Measurements from ENCODE around the gene KIAA0586.
"Not testable (repeated sequence)": the region's sequence is repeated elsewhere in the genome, so short reads cannot be mapped to it uniquely, and the experiment has no call there.

Gene KIAA0586

GRCh38 chr14:58464652-58465051 lies 37.1 kb downstream of the KIAA0586 start:
- no peak for DNase-seq (ENCODE audit: low spot score)

- peak; percentile 31 for DNase-seq (ENCODE audit: low spot score)
These were observed 37.9 kb downstream of the KIAA0586 start for GRCh38 chr14:58465421-58465820.

- DNase-seq (ENCODE audit: low spot score) = no peak
These were observed 38.9 kb downstream of the KIAA0586 start for GRCh38 chr14:58466459-58466858.

- DNase-seq (ENCODE audit: low spot score) = no peak
These were observed 40.1 kb downstream of the KIAA0586 start for GRCh38 chr14:58467575-58467974.

GRCh38 chr14:58469309-58469708 lies 41.8 kb downstream of the KIAA0586 start:
- no peak for DNase-seq (ENCODE audit: low spot score)

GRCh38 chr14:58476320-58476719 lies 48.8 kb downstream of the KIAA0586 start:
- no peak for DNase-seq (ENCODE audit: low spot score)

- no peak for DNase-seq (ENCODE audit: low spot score)
These were observed 50.1 kb downstream of the KIAA0586 start for GRCh38 chr14:58477653-58478052.

GRCh38 chr14:58478329-58478728 lies 50.8 kb downstream of the KIAA0586 start:
- DNase-seq (ENCODE audit: low spot score) = not testable (repeated sequence)

- no peak for DNase-seq (ENCODE audit: low spot score)
These were observed 52.5 kb downstream of the KIAA0586 start for GRCh38 chr14:58479975-58480374.

GRCh38 chr14:58484176-58484575 lies 56.7 kb downstream of the KIAA0586 start:
- DNase-seq (ENCODE audit: low spot score) = no peak

- no peak for DNase-seq (ENCODE audit: low spot score)
These were observed 61.0 kb downstream of the KIAA0586 start for GRCh38 chr14:58488550-58488949.

- no peak for DNase-seq (ENCODE audit: low spot score)
These were observed 64.1 kb downstream of the KIAA0586 start for GRCh38 chr14:58491593-58491992.

GRCh38 chr14:58492044-58492443 lies 64.5 kb downstream of the KIAA0586 start:
- DNase-seq (ENCODE audit: low spot score) = no peak

- peak; percentile 85 for DNase-seq (ENCODE audit: low spot score)
These were observed 73.8 kb downstream of the KIAA0586 start for GRCh38 chr14:58501214-58501816.

GRCh38 chr14:58513272-58513671 lies 85.8 kb downstream of the KIAA0586 start:
- DNase-seq (ENCODE audit: low spot score) = no peak

- DNase-seq (ENCODE audit: low spot score) = no peak
These were observed 90.1 kb downstream of the KIAA0586 start for GRCh38 chr14:58517592-58517991.

GRCh38 chr14:58525691-58526090 lies 98.2 kb downstream of the KIAA0586 start:
- not testable (repeated sequence) for DNase-seq (ENCODE audit: low spot score)

GRCh38 chr14:58533446-58533845 lies 105.9 kb downstream of the KIAA0586 start:
- DNase-seq (ENCODE audit: low spot score) = no peak

- DNase-seq (ENCODE audit: low spot score) = no peak
These were observed 107.5 kb downstream of the KIAA0586 start for GRCh38 chr14:58535044-58535443.

GRCh38 chr14:58537004-58537403 lies 109.5 kb downstream of the KIAA0586 start:
- no peak for DNase-seq (ENCODE audit: low spot score)

GRCh38 chr14:58540749-58541632 lies 113.5 kb downstream of the KIAA0586 start:
- no peak for DNase-seq (ENCODE audit: low spot score)

- no peak for DNase-seq (ENCODE audit: low spot score)
These were observed 114.1 kb downstream of the KIAA0586 start for GRCh38 chr14:58541633-58542022.

- DNase-seq (ENCODE audit: low spot score) = no peak
These were observed 115.7 kb downstream of the KIAA0586 start for GRCh38 chr14:58543253-58543652.

GRCh38 chr14:58547649-58548048 lies 120.1 kb downstream of the KIAA0586 start:
- DNase-seq (ENCODE audit: low spot score) = no peak

Measured in RKO (cell line).